Tibial artery (tissue), 4 donors: ENCODE data around the gene TMEM40.

Source experiments
- DNase-seq, 2 donors: peaks; one replicate each; pipeline ENCODE4 v3.0.0-alpha.2; 2019
- H3K27ac ChIP-seq, 2 donors: fragments of 200-600 bp; sonication (generic) in 1 of 2; 1 replicate in 1 of 2; 2 replicates in 1 of 2; pipeline ENCODE4 v1.5.1; 2018 to 2019; ENCODE audit warnings: mild to moderate bottlenecking in 1 of 2
- H3K27me3 ChIP-seq, 2 donors: fragments of 200-600 bp; sonication (generic) in 1 of 2; one replicate each; pipeline versions ENCODE4 v1.5.1 to v1.6.0; 2016 to 2019
- H3K36me3 ChIP-seq, 3 donors: fragments of 200-600 bp; sonication (generic) in 2 of 3; one replicate each; pipeline ENCODE4 v1.5.1; 2016 to 2019; ENCODE audit warnings: mild to moderate bottlenecking in 2 of 3
- H3K4me1 ChIP-seq, 4 donors: fragments of 200-600 bp; sonication (generic) in 2 of 4; 1 replicate in 3 of 4; 2 replicates in 1 of 4; pipeline ENCODE4 v1.5.1; 2016 to 2019
- H3K4me3 ChIP-seq, 2 donors: fragments of 200-600 bp; sonication (generic) in 1 of 2; 1 replicate in 1 of 2; 2 replicates in 1 of 2; pipeline ENCODE4 v1.5.1; 2018 to 2019; ENCODE audit warnings: mild to moderate bottlenecking in 2 of 2
- H3K9me3 ChIP-seq, 3 donors: fragments of 200-600 bp; sonication (generic) in 1 of 3; one replicate each; pipeline ENCODE4 v1.5.1; 2016 to 2019
- intact Hi-C: fragments of 100-400 bp; cut with DNase I; formaldehyde crosslinking; loops from one replicate; pipeline ENCODE4 v1.15.0; 2023; ENCODE audit warnings: low total_unique reads
- TF ChIP-seq, protein P1 (sequence below), 2 experiments: fragments of 200-600 bp in 1 of 2; fragments of 450-650 bp in 1 of 2; IDR thresholded peaks; one replicate each; pipeline ENCODE4 v1.5.1; 2017 to 2019; ENCODE audit warnings: antibody characterized with exemption in 2 of 2, mild to moderate bottlenecking in 1 of 2, moderate library complexity in 1 of 2

Gene TMEM40

DNA sequence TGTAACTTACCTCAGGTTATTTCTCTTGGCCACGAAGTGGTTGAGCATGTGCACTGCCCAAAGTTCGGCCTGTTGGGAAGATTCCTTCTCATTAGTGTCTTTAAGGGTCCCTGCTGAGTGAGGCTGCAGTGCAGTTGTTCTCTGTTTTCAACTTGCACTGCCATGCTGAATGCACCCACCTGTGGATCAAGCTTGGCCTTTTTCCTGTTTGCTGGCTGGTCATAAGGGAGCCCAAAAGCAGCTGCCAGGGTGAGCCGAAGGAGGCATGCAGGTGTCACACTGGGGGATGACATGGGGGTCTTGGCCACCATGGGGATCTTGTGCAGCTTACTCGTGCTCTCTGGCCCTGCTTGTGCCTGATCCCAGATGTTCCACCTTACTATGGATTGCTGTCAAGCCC, 49.0 kb downstream of the TMEM40 start:
- TF ChIP-seq, protein P1, sequence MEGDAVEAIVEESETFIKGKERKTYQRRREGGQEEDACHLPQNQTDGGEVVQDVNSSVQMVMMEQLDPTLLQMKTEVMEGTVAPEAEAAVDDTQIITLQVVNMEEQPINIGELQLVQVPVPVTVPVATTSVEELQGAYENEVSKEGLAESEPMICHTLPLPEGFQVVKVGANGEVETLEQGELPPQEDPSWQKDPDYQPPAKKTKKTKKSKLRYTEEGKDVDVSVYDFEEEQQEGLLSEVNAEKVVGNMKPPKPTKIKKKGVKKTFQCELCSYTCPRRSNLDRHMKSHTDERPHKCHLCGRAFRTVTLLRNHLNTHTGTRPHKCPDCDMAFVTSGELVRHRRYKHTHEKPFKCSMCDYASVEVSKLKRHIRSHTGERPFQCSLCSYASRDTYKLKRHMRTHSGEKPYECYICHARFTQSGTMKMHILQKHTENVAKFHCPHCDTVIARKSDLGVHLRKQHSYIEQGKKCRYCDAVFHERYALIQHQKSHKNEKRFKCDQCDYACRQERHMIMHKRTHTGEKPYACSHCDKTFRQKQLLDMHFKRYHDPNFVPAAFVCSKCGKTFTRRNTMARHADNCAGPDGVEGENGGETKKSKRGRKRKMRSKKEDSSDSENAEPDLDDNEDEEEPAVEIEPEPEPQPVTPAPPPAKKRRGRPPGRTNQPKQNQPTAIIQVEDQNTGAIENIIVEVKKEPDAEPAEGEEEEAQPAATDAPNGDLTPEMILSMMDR (IDR thresholded peaks at IDR 0.05) = no peak
- Histone ChIP-seq H3K27ac (no peak overlapping the region), H3K27me3 (no peaks in the 10 kb centered on the region), H3K4me1 (peaks cover 0 to 10% (median 0%) of the 10 kb centered on the region in 4 donors), H3K9me3 (no peaks in the 10 kb centered on the region), H3K4me3 (no peak overlapping the region), H3K36me3 (no peaks in the 10 kb centered on the region)
- no peak for DNase-seq
- intact Hi-C loops = no loop called here

DNA sequence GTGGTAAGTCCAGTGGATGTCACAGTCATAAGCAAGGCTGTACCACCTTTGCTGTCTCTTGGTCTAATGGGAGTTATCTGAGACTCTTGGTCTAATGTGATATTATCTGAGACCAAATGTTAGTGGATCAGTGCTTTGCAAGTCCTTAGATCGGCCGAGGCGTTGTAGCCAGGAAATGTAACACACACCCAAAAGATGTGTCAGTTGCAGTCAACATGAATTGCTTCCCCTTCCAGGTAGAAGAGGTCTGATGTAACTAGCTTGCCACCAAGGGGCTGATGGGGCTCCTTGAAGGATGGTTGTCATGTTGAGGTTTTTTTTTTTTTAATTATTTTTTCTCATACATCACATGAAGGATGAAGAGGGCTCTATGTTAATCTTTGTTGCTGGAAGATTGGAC, 49.7 kb downstream of the TMEM40 start:
- no peak overlapping the region for H3K4me3 ChIP-seq
- H3K27me3 ChIP-seq = no peaks in the 10 kb centered on the region
- peaks cover 0 to 10% (median 0%) of the 10 kb centered on the region in 4 donors for H3K4me1 ChIP-seq
- no peak overlapping the region for H3K27ac ChIP-seq
- DNase-seq = no peak
- H3K36me3 ChIP-seq = no peaks in the 10 kb centered on the region
- H3K9me3 ChIP-seq = no peaks in the 10 kb centered on the region
- TF ChIP-seq, protein P1 (IDR thresholded peaks at IDR 0.05) = no peak
- intact Hi-C loops = no loop called here

DNA sequence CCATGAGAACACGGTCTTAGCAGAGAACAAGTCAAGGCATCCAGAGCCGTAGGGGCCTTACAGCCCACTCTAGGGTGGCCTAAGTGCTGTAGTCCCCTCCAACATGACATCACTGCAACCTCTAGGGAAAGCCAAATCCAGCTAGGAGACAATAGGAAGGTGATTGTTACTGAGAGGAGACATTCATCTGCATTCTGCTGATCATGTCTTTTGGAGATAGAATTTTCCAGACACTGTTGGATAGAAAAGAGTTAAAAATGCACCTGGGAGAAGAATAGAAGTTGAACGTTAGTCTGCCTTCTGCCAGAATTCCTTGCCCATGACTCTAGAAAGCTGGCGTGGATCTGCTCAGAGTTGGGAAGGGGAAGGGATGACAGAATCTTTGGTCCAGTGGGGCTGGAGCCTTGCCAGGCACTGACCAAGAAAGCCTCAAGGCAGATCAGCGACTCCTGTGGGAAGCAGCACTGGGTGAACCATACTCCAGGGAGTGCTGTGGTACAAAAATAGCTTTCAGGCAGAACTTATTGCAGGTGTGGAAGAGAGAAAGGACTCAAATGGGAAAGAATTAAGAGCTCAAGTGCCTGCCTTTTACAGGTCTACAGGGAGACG, 50.4 kb downstream of the TMEM40 start:
- Histone ChIP-seq H3K36me3 (no peaks in the 10 kb centered on the region), H3K4me3 (no peak overlapping the region), H3K9me3 (no peaks in the 10 kb centered on the region), H3K27me3 (no peaks in the 10 kb centered on the region), H3K27ac (no peak overlapping the region), H3K4me1 (peaks cover 0 to 10% (median 0%) of the 10 kb centered on the region in 4 donors)
- intact Hi-C loops = no loop called here
- TF ChIP-seq, protein P1 (IDR thresholded peaks at IDR 0.05) = peak in 1 of 2 experiments; percentile 11
- DNase-seq = peak; percentile 60 to 81

DNA sequence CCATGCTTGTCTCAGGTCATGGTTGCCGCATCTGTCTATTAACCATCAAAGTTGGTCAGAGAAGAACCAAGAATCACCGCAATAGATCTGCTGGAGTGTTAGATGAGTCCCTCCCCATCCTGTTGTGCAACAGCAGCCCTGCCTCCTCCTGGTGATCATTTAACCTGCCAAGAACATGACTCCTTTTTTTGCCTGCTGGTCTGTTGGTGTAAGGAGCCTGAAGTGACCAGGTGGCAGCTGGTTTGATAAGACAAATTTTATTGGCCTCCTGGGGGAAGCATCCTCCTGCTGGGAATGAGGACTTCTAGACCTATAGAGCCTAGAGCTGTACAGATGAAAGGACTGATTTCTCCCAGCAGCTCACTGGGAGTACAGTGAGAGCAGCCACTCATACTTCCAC, 51.6 kb downstream of the TMEM40 start:
- Histone ChIP-seq H3K27me3 (no peaks in the 10 kb centered on the region), H3K4me3 (no peak overlapping the region), H3K27ac (no peak overlapping the region), H3K36me3 (no peaks in the 10 kb centered on the region), H3K4me1 (peaks cover 0 to 10% (median 0%) of the 10 kb centered on the region in 4 donors), H3K9me3 (no peaks in the 10 kb centered on the region)
- intact Hi-C loops = no loop called here
- TF ChIP-seq, protein P1 (IDR thresholded peaks at IDR 0.05) = no peak
- peak in 1 of 2 donors; percentile 22 for DNase-seq

DNA sequence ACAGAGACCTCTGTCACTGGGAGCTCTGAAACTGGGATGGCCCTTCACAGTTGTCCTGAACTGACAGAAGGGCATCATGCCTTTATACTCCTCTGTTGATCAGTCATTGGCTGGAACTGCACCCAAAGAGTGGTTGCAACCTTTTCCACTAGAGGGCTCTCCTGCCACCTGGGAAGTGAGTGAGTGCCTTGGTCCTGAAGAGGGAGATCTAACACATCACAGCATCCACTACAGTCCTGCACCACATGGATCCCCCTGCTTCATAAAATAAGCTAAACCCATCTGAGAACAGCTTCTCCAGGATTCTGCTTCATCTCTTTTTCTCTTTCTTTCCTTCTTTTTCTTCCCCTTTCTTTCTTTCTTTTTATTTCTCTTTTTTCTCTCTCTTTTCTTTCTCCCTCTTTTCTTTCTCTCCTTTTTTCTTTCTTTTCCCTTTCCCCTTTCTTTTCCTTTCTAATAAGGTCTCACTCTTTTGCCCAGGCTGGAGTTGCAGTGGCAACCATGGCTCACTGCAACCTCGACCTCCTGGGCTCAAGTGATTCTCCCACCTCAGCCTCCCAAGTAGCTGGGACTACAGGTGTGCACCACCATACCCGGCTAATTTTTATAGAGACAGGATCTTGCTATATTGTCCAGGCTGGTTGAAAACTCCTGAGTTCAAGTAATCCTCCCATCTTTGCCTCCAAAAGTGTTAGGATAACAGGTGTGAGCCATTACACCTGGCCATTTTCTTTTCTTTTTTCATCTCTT, 52.4 kb downstream of the TMEM40 start:
- intact Hi-C loops = no loop called here
- Histone ChIP-seq H3K9me3 (no peaks in the 10 kb centered on the region), H3K27ac (no peak overlapping the region), H3K27me3 (no peaks in the 10 kb centered on the region), H3K36me3 (no peaks in the 10 kb centered on the region), H3K4me3 (no peak overlapping the region), H3K4me1 (peaks cover 0 to 10% (median 0%) of the 10 kb centered on the region in 4 donors)
- TF ChIP-seq, protein P1 (IDR thresholded peaks at IDR 0.05) = peak; percentile 52 to 54
- DNase-seq = peak in 1 of 2 donors; percentile 46
